H1 (cell line): ENCODE results near the gene GPR135. TPM values are rescaled to one million over a fixed set of nuclear protein-coding genes. Genes with fewer than 3 reads are reported as not detected.

Experiments
- CTCF ChIA-PET: fragments of 300-600 bp; sonication (Branson Sonifier 250); formaldehyde crosslinking; loops from one replicate; lab custom pipeline; 2021; ENCODE audit not compliant: partially characterized antibody; lab: Charles Lee
- POLR2A ChIA-PET: fragments of 300-600 bp; sonication (Branson Sonifier 250); formaldehyde crosslinking; loops from one replicate; lab custom pipeline; 2021; ENCODE audit warnings: inconsistent platforms; ENCODE audit not compliant: partially characterized antibody; lab: Charles Lee
- DNase-seq, 2 experiments: peaks; one replicate each; pipeline versions ENCODE4 v3.0.0 to v3.0.0-alpha.2; 2010 to 2022; ENCODE audit warnings: low spot score in 2 of 2, low read depth in 1 of 2, mixed read lengths in 1 of 2
- FAIRE-seq: peaks from 2 replicates; lab custom pipeline; 2011; peaks lifted over from hg19 to GRCh38; lab: Jason Lieb, UNC
- H2AFZ ChIP-seq: 2 replicates; pipeline ENCODE4 v1.8.1; 2012; ENCODE audit warnings: low read length, inconsistent platforms
- H2AK5ac ChIP-seq: 2 replicates; pipeline ENCODE4 v1.6.1; 2013; ENCODE audit warnings: low read depth, low read length
- H2BK120ac ChIP-seq: replicated peaks from 2 replicates; pipeline ENCODE3; 2013; ENCODE audit warnings: low read depth, low read length, inconsistent platforms
- H2BK12ac ChIP-seq: 2 replicates; pipeline ENCODE4 v1.6.1; 2013; ENCODE audit warnings: low read depth, low read length
- H2BK15ac ChIP-seq: 2 replicates; pipeline ENCODE4 v1.6.1; 2013; ENCODE audit warnings: low read length
- H2BK20ac ChIP-seq: 2 replicates; pipeline ENCODE4 v1.6.1; 2013; ENCODE audit warnings: low read length
- H2BK5ac ChIP-seq: 2 replicates; pipeline ENCODE4 v1.6.1; 2013; ENCODE audit warnings: low read depth, low read length
- H3K14ac ChIP-seq: 2 replicates; pipeline ENCODE4 v1.6.1; 2013; ENCODE audit warnings: inconsistent platforms; ENCODE audit not compliant: insufficient read length
- H3K18ac ChIP-seq: 2 replicates; pipeline ENCODE4 v1.6.1; 2013; ENCODE audit warnings: low read length; ENCODE audit errors: extremely low read depth
- H3K23ac ChIP-seq: 2 replicates; pipeline ENCODE4 v1.6.1; 2013; ENCODE audit warnings: inconsistent platforms; ENCODE audit not compliant: insufficient read length
- H3K23me2 ChIP-seq: 2 replicates; pipeline ENCODE4 v1.6.1; 2013; ENCODE audit warnings: low read depth, low read length
- H3K27ac ChIP-seq: 2 replicates; pipeline ENCODE4 v1.6.1; 2011; ENCODE audit warnings: low read depth, low read length, inconsistent platforms
- H3K27me3 ChIP-seq, 4 experiments: replicated peaks in 1 of 4; 1 replicate in 1 of 4; 2 replicates in 3 of 4; pipeline versions ENCODE4 v1.6.1 to v1.8.1; 2011 to 2013; ENCODE audit warnings: low read length in 3 of 4, mild to moderate bottlenecking in 3 of 4, inconsistent platforms in 2 of 4, mixed read lengths in 2 of 4, moderate library complexity in 1 of 4; ENCODE audit not compliant: control insufficient read depth in 3 of 4, insufficient read depth in 3 of 4; ENCODE audit errors: extremely low read depth in 1 of 4
- H3K36me3 ChIP-seq, 4 experiments: 2 replicates each; pipeline versions ENCODE4 v1.6.1 to v1.8.1; 2011 to 2013; ENCODE audit warnings: mild to moderate bottlenecking in 4 of 4, low read length in 3 of 4, moderate library complexity in 2 of 4, control low read depth in 1 of 4, inconsistent platforms in 1 of 4; ENCODE audit not compliant: insufficient read depth in 4 of 4, control insufficient read depth in 2 of 4
- H3K4ac ChIP-seq: replicated peaks from 2 replicates; pipeline ENCODE3; 2013; ENCODE audit warnings: low read length, low read depth, mixed read lengths, inconsistent platforms; ENCODE audit not compliant: insufficient read length
- H3K4me1 ChIP-seq, 4 experiments: replicated peaks in 1 of 4; 1 replicate in 1 of 4; 2 replicates in 3 of 4; pipeline versions ENCODE4 v1.6.1 to v1.8.1; 2011 to 2013; ENCODE audit warnings: low read length in 3 of 4, inconsistent platforms in 2 of 4, mixed read lengths in 1 of 4; ENCODE audit not compliant: insufficient read depth in 4 of 4, control insufficient read depth in 3 of 4
- H3K4me2 ChIP-seq, 2 experiments: 2 replicates each; pipeline versions ENCODE4 v1.6.1 to v1.8.1; 2011 to 2013; ENCODE audit warnings: low read depth in 2 of 2, low read length in 2 of 2, control low read depth in 1 of 2, inconsistent platforms in 1 of 2, mild to moderate bottlenecking in 1 of 2; ENCODE audit not compliant: insufficient read depth in 1 of 2
- H3K4me3 ChIP-seq, 4 experiments: fragments of 200-600, 300-600 bp in 1 of 4; sonication (generic), shearing (Covaris generic), sonication (Bioruptor Twin) in 1 of 4; 2 replicates each; pipeline versions ENCODE4 v1.5.1 to v1.8.1; 2011 to 2016; ENCODE audit warnings: low read length in 4 of 4, low read depth in 3 of 4, control low read depth in 2 of 4, inconsistent platforms in 2 of 4, mild to moderate bottlenecking in 2 of 4, mixed read lengths in 1 of 4, moderate library complexity in 1 of 4; ENCODE audit not compliant: insufficient read depth in 2 of 4; ENCODE audit errors: extremely low read depth in 1 of 4
- H3K56ac ChIP-seq: replicated peaks from 2 replicates; pipeline ENCODE3; 2013; ENCODE audit warnings: low read depth, mild to moderate bottlenecking, mixed read lengths, low read length, inconsistent platforms; ENCODE audit not compliant: insufficient read length
- H3K79me1 ChIP-seq: 2 replicates; pipeline ENCODE4 v1.6.1; 2013; ENCODE audit warnings: low read depth, low read length, control low read depth
- H3K79me2 ChIP-seq, 2 experiments: 2 replicates each; pipeline versions ENCODE4 v1.6.1 to v1.8.1; 2012 to 2013; ENCODE audit warnings: low read length in 2 of 2, mild to moderate bottlenecking in 2 of 2, inconsistent platforms in 1 of 2; ENCODE audit not compliant: insufficient read depth in 2 of 2, control insufficient read depth in 1 of 2
- H3K9ac ChIP-seq, 4 experiments: replicated peaks in 1 of 4; 1 replicate in 1 of 4; 2 replicates in 3 of 4; pipeline versions ENCODE4 v1.6.1 to v1.8.1; 2011 to 2013; ENCODE audit warnings: low read depth in 3 of 4, low read length in 3 of 4, control low read depth in 2 of 4, mild to moderate bottlenecking in 2 of 4, moderate library complexity in 2 of 4, inconsistent platforms in 1 of 4; ENCODE audit errors: extremely low read depth in 1 of 4
- H3K9me3 ChIP-seq, 2 experiments: 2 replicates each; pipeline versions ENCODE4 v1.6.1 to v1.8.1; 2012 to 2013; ENCODE audit warnings: mild to moderate bottlenecking in 2 of 2, moderate library complexity in 2 of 2, control low read depth in 1 of 2, inconsistent platforms in 1 of 2, low read depth in 1 of 2, low read length in 1 of 2, mixed read lengths in 1 of 2; ENCODE audit not compliant: insufficient read depth in 2 of 2
- H4K20me1 ChIP-seq, 2 experiments: replicated peaks in 1 of 2; 2 replicates each; pipeline versions ENCODE3 to v1.8.1; 2011 to 2013; ENCODE audit warnings: inconsistent platforms in 2 of 2, low read length in 2 of 2, mild to moderate bottlenecking in 1 of 2; ENCODE audit not compliant: insufficient read depth in 2 of 2, control insufficient read depth in 1 of 2
- H4K5ac ChIP-seq: 2 replicates; pipeline ENCODE4 v1.6.1; 2013; ENCODE audit warnings: low read length, low read depth, mixed read lengths, inconsistent platforms; ENCODE audit not compliant: insufficient read length
- H4K8ac ChIP-seq: 2 replicates; pipeline ENCODE4 v1.8.0; 2013; ENCODE audit warnings: mild to moderate bottlenecking, moderate library complexity, low read length, inconsistent platforms; ENCODE audit not compliant: insufficient read depth; ENCODE audit errors: extremely low read depth
- H4K91ac ChIP-seq: replicated peaks from 2 replicates; pipeline ENCODE3; 2013; ENCODE audit warnings: low read length, mixed read lengths, inconsistent platforms; ENCODE audit not compliant: insufficient read length
- CBX5 ChIP-seq: fragments of 300-800, 300-1000 bp; sonication (generic); IDR thresholded peaks from 2 replicates; pipeline ENCODE4 v1.7.1; 2016; ENCODE audit warnings: antibody characterized with exemption, low read length, low read depth
- CHD1 ChIP-seq: IDR thresholded peaks from 2 replicates; pipeline ENCODE4 v1.6.1; 2012; ENCODE audit warnings: low read depth, low read length, improper control_type of control experiment
- GABPA ChIP-seq: IDR thresholded peaks from 2 replicates; pipeline ENCODE4 v1.6.1; 2011; ENCODE audit warnings: mild to moderate bottlenecking, low read length, moderate library complexity, borderline replicate concordance; ENCODE audit not compliant: insufficient read depth
- KDM5A ChIP-seq: fragments of 200-600 bp; IDR thresholded peaks from 2 replicates; pipeline ENCODE4 v1.7.1; 2012; ENCODE audit warnings: mild to moderate bottlenecking, low read length, inconsistent platforms, mixed read lengths
- POLR2AphosphoS5 ChIP-seq: IDR thresholded peaks from 2 replicates; pipeline ENCODE4 v1.6.1; 2011; ENCODE audit warnings: low read depth, low read length
- RAD21 ChIP-seq, 2 experiments: IDR thresholded peaks in 1 of 2; conservative IDR thresholded peaks in 1 of 2; 2 replicates each; pipeline ENCODE4 v1.6.1; 2011; ENCODE audit warnings: low read depth in 2 of 2, low read length in 2 of 2, improper control_type of control experiment in 1 of 2, inconsistent platforms in 1 of 2, mild to moderate bottlenecking in 1 of 2, moderate library complexity in 1 of 2
- RFX5 ChIP-seq: IDR thresholded peaks from 2 replicates; pipeline ENCODE4 v1.6.1; 2011; ENCODE audit warnings: low read depth, low read length, improper control_type of control experiment, borderline replicate concordance
- WGBS, 2 experiments: shearing (Covaris generic) in 1 of 2; methylation state at CpG; one replicate each; pipeline versions ENCODE4 v1.1.6 to v1.1.7; 2013 to 2015; ENCODE audit warnings: low lambda C conversion rate in 2 of 2, mixed read lengths in 2 of 2, inconsistent platforms in 1 of 2, low coverage in 1 of 2, missing lambda C conversion rate in 1 of 2; ENCODE audit not compliant: insufficient replicate concordance in 2 of 2, insufficient coverage in 1 of 2, insufficient read length in 1 of 2; ENCODE audit errors: extremely low coverage in 1 of 2, missing lambda C conversion rate in 1 of 2; 5-methylcytosine and 5-hydroxymethylcytosine counted together
- polyA plus RNA-seq, 7 experiments: library from polyadenylated mRNA; depleted of rRNA in 3 of 7; stranded (reverse) in 5 of 7; unstranded in 2 of 7; fragments of >200 nt in 5 of 7; fragments of 200-250 nt in 2 of 7; gene quantifications; 1 replicate in 5 of 7; 2 replicates in 1 of 7; 4 replicates in 1 of 7; pipeline versions ENCODE4 v1.2.1 to v1.2.3, GENCODE V29; 2011 to 2013; ENCODE audit warnings: missing spikeins in 2 of 7, mixed read lengths in 2 of 7
- total RNA-seq: library from RNA; stranded (reverse); fragmentation: NEBNext Ultra II Directional; extraction: Animal tissue kit (Norgen Biotek cat#: 25700); gene quantifications from 2 replicates; pipeline ENCODE4 v1.2.1, GENCODE V29; 2021

Gene GPR135
- total and polyA plus RNA-seq, 2 of the 8 experiments (the other 6 are each of a cell fraction or from before 2014, with no cell fraction given): 0.48 to 1.1 TPM

DNA sequence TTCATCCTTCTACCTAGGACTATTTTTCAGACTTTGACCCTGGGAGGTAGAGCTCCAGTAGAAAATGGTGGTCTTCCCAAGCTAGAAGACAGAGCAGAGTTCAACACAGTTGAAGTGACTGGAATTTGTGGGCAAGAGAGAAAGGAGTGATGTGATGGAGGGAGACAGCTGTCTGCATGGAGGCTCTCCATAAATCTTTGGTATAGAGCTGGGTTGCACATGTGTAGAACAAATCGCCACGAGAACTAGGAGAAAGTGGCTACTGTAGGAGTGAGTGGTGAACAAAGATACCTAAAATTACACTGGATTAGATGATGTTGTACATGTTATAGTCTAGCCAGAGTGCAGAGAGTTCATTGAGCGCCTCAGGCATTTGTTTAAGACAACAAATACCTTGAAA is 14.5 kb downstream of the GPR135 start:
- TF ChIP-seq RFX5: no peak
- TF ChIP-seq GABPA: no peak
- TF ChIP-seq POLR2AphosphoS5: no peak
- no peak for TF ChIP-seq CHD1
- TF ChIP-seq CBX5: no peak
- TF ChIP-seq RAD21 (IDR thresholded peaks at IDR 0.05 in 1 of 2, conservative IDR thresholded peaks at IDR 0.05 in 1 of 2; ENCODE audit: low read depth in 2 of 2, low read length in 2 of 2): no peak
- no peak for TF ChIP-seq KDM5A
- H3K14ac ChIP-seq: no peak overlapping the region
- CTCF ChIA-PET: interaction anchor here (1.8 kb wide), 1 partner anchor 321 kb away, joined by 6 read pairs; no protein-coding TSS in a partner anchor
- DNase-seq (no peak), FAIRE-seq (no peak)
- H3K27me3 ChIP-seq: no peaks in the 10 kb centered on the region
- no peak overlapping the region for H2AK5ac ChIP-seq
- no peak overlapping the region for H2BK15ac ChIP-seq
- no peak overlapping the region for H4K8ac ChIP-seq
- H3K4me2 ChIP-seq: no peak overlapping the region
- no peaks in the 10 kb centered on the region for H3K79me2 ChIP-seq
- no peak overlapping the region for H2BK5ac ChIP-seq
- H2BK20ac ChIP-seq: no peak overlapping the region
- H3K23ac ChIP-seq: no peak overlapping the region
- H3K4me1 ChIP-seq: no peaks in the 10 kb centered on the region
- no peak overlapping the region for H3K4me3 ChIP-seq
- no peaks in the 10 kb centered on the region for H3K79me1 ChIP-seq
- H3K9ac ChIP-seq: no peak overlapping the region
- H2AFZ ChIP-seq: no peak overlapping the region
- no peak overlapping the region for H3K18ac ChIP-seq
- H3K4ac ChIP-seq: no peak overlapping the region
- 77% methylated on average over 3 of the region's 3 CpGs; no CpG with 5 or more reads in 1 of the 2 experiments for WGBS, 2 experiments
- no peak overlapping the region for H3K27ac ChIP-seq
- no peaks in the 10 kb centered on the region for H4K20me1 ChIP-seq
- H3K56ac ChIP-seq: no peak overlapping the region
- H4K5ac ChIP-seq: no peak overlapping the region
- H4K91ac ChIP-seq: no peak overlapping the region
- H3K9me3 ChIP-seq: no peaks in the 10 kb centered on the region
- no peaks in the 10 kb centered on the region for H3K36me3 ChIP-seq
- no peaks in the 10 kb centered on the region for H3K23me2 ChIP-seq
- H2BK120ac ChIP-seq: no peak overlapping the region
- POLR2A ChIA-PET: no interaction called here
- H2BK12ac ChIP-seq: no peak overlapping the region
